ENCODE results near the gene FAM234A. TPM values are rescaled to one million over a fixed set of nuclear protein-coding genes. Genes with fewer than 3 reads are reported as not detected.

The FAM234A gene
- total and polyA plus RNA-seq, 2 donors (not counting 1 experiment from before 2014, with no cell fraction given): 64.8 to 68.5 TPM

DNA sequence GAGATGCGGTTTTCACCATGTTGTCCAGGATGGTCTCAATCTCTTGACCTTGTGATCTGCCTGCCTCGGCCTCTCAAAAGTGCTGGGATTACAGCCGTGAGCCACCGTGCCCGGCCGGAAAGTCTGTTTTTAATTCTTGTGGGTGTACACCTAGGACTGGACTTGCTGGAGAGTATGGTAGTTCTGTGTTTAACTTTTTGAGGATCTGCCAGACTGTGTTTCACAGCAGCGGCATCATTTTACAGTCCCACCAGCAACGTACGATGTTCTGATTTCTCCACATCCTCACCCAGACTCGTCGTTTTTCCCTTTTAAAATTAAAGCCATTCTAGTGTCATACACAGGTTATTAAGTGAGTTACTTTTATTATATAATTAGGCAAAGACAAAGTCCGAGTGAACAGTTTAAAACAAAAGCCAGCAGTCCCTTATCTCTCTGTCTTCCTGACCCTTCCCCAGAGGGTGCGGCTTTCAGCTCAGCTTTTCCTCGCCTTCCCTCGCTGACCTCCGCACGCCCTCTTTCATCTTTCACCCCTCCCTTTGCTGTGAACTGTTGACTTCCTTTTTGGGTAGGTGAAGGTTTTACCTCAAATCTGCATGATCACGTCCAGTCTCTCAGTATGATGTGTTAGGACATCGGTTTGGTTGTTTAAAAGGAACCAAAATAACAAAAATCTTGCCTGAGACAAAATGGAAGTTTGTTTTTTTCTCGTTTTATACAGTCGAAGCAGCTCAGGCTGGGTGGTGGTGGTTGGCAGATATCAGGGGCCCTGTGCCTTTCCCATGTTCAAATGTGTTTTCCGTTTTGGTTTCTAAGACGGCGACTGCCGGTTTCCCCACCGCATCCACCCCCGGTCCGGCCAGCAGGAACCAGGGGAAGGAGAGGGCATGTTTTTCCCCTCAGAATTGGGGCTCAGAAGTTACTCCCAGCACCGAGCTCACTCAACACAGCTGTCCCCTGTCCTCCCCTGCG lies 18.0 kb downstream of the FAM234A start:
- no peaks in the 10 kb centered on the region for H3K79me2 ChIP-seq (ENCODE audit: control insufficient read depth, insufficient read depth, low read length)
- no peaks in the 10 kb centered on the region for H3K4me1 ChIP-seq (ENCODE audit: control insufficient read depth, extremely low read depth, insufficient read depth, low read length)
- no peak overlapping the region for H3K9ac ChIP-seq (ENCODE audit: insufficient read depth, low read length)
- H3K4me3 ChIP-seq (replicated peaks in 1 of 4; ENCODE audit: control extremely low read depth in 1 of 4, insufficient read depth in 1 of 4, low read depth in 3 of 4, low read length in 4 of 4): no peak overlapping the region
- H3K36me3 ChIP-seq (ENCODE audit: control insufficient read depth, insufficient read depth, low read length): peaks cover 2% of the 10 kb centered on the region
- no peak for TF ChIP-seq EZH2 (IDR thresholded peaks at IDR 0.05; ENCODE audit: low read length, missing control alignments)
- TF ChIP-seq, protein P1, sequence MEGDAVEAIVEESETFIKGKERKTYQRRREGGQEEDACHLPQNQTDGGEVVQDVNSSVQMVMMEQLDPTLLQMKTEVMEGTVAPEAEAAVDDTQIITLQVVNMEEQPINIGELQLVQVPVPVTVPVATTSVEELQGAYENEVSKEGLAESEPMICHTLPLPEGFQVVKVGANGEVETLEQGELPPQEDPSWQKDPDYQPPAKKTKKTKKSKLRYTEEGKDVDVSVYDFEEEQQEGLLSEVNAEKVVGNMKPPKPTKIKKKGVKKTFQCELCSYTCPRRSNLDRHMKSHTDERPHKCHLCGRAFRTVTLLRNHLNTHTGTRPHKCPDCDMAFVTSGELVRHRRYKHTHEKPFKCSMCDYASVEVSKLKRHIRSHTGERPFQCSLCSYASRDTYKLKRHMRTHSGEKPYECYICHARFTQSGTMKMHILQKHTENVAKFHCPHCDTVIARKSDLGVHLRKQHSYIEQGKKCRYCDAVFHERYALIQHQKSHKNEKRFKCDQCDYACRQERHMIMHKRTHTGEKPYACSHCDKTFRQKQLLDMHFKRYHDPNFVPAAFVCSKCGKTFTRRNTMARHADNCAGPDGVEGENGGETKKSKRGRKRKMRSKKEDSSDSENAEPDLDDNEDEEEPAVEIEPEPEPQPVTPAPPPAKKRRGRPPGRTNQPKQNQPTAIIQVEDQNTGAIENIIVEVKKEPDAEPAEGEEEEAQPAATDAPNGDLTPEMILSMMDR (conservative IDR thresholded peaks at IDR 0.05 in 1 of 2, IDR thresholded peaks at IDR 0.05 in 1 of 2; ENCODE audit: low read depth in 1 of 2, low read length in 2 of 2): no peak
- H3K4me2 ChIP-seq (ENCODE audit: extremely low read depth, insufficient read depth, low read length): no peak overlapping the region
- H4K20me1 ChIP-seq (ENCODE audit: control insufficient read depth, extremely low read depth, insufficient read depth, low read length): no peaks in the 10 kb centered on the region
- H3K27me3 ChIP-seq (ENCODE audit: control insufficient read depth, insufficient read depth, low read length): no peaks in the 10 kb centered on the region
- H2AFZ ChIP-seq (ENCODE audit: low read length): no peak overlapping the region
- DNase-seq (ENCODE audit: low read depth in 2 of 2): no peak
- no peak overlapping the region for H3K27ac ChIP-seq (ENCODE audit: insufficient read depth, low read length)
- no peaks in the 10 kb centered on the region for H3K9me3 ChIP-seq (ENCODE audit: control insufficient read depth, insufficient read depth, low read depth, low read length)

DNA sequence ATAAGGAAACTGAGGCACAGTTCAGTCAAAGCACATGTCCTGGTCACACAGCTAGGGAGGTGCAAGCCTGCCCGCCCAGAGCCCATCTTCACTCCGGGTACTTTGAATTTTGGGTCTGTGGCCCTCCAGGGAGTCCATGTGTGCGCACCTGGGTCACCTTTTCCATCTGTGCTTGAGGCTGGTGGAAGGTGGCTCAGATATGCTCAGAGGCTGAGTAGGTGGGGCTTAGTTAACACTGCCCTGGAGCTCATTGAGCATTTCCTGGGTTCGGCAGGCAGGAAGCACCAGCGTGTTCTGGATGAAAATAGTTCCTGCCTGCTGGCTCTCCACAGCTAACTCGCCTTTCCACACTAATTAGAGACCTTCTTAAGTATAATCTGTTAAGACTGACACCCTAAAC lies 19.2 kb downstream of the FAM234A start:
- Histone ChIP-seq H3K27me3 (ENCODE audit: control insufficient read depth, insufficient read depth, low read length) (no peaks in the 10 kb centered on the region), H3K36me3 (ENCODE audit: control insufficient read depth, insufficient read depth, low read length) (peaks cover 2% of the 10 kb centered on the region), H3K79me2 (ENCODE audit: control insufficient read depth, insufficient read depth, low read length) (no peaks in the 10 kb centered on the region), H3K9me3 (ENCODE audit: control insufficient read depth, insufficient read depth, low read depth, low read length) (no peaks in the 10 kb centered on the region), H2AFZ (ENCODE audit: low read length) (no peak overlapping the region), H3K9ac (ENCODE audit: insufficient read depth, low read length) (no peak overlapping the region), H3K4me3 (replicated peaks in 1 of 4; ENCODE audit: control extremely low read depth in 1 of 4, insufficient read depth in 1 of 4, low read depth in 3 of 4, low read length in 4 of 4) (no peak overlapping the region), H4K20me1 (ENCODE audit: control insufficient read depth, extremely low read depth, insufficient read depth, low read length) (no peaks in the 10 kb centered on the region), H3K4me2 (ENCODE audit: extremely low read depth, insufficient read depth, low read length) (no peak overlapping the region), H3K27ac (ENCODE audit: insufficient read depth, low read length) (no peak overlapping the region), H3K4me1 (ENCODE audit: control insufficient read depth, extremely low read depth, insufficient read depth, low read length) (no peaks in the 10 kb centered on the region)
- DNase-seq (ENCODE audit: low read depth in 2 of 2): no peak
- TF ChIP-seq, protein P1 (conservative IDR thresholded peaks at IDR 0.05 in 1 of 2, IDR thresholded peaks at IDR 0.05 in 1 of 2; ENCODE audit: low read depth in 1 of 2, low read length in 2 of 2): no peak
- TF ChIP-seq EZH2 (IDR thresholded peaks at IDR 0.05; ENCODE audit: low read length, missing control alignments): no peak

DNA sequence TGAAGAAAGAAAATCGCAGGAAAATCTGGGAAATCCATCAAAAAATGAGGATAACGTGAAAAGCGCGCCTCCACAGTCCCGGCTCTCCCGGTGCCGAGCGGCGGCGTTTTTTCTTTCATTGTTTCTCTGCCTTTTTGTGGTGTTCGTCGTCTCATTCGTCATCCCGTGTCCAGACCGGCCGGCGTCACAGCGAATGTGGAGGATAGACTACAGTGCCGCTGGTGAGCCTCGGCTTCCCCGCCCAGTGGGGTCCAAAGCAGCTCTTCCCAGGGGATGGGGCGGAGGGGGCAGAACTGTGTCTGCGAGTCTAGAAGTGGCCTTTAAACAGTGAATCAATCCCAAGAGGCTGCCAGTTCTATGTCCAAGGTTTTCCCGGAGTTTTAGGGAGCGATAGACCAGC lies 19.8 kb downstream of the FAM234A start:
- Histone ChIP-seq H3K9ac (ENCODE audit: insufficient read depth, low read length) (no peak overlapping the region), H3K4me3 (replicated peaks in 1 of 4; ENCODE audit: control extremely low read depth in 1 of 4, insufficient read depth in 1 of 4, low read depth in 3 of 4, low read length in 4 of 4) (no peak overlapping the region), H3K27me3 (ENCODE audit: control insufficient read depth, insufficient read depth, low read length) (no peaks in the 10 kb centered on the region), H4K20me1 (ENCODE audit: control insufficient read depth, extremely low read depth, insufficient read depth, low read length) (no peaks in the 10 kb centered on the region), H3K36me3 (ENCODE audit: control insufficient read depth, insufficient read depth, low read length) (peaks cover 2% of the 10 kb centered on the region), H3K4me2 (ENCODE audit: extremely low read depth, insufficient read depth, low read length) (no peak overlapping the region), H2AFZ (ENCODE audit: low read length) (no peak overlapping the region), H3K27ac (ENCODE audit: insufficient read depth, low read length) (no peak overlapping the region), H3K4me1 (ENCODE audit: control insufficient read depth, extremely low read depth, insufficient read depth, low read length) (no peaks in the 10 kb centered on the region), H3K9me3 (ENCODE audit: control insufficient read depth, insufficient read depth, low read depth, low read length) (no peaks in the 10 kb centered on the region), H3K79me2 (ENCODE audit: control insufficient read depth, insufficient read depth, low read length) (no peaks in the 10 kb centered on the region)
- TF ChIP-seq, protein P1 (conservative IDR thresholded peaks at IDR 0.05 in 1 of 2, IDR thresholded peaks at IDR 0.05 in 1 of 2; ENCODE audit: low read depth in 1 of 2, low read length in 2 of 2): no peak
- TF ChIP-seq EZH2 (IDR thresholded peaks at IDR 0.05; ENCODE audit: low read length, missing control alignments): no peak
- DNase-seq (ENCODE audit: low read depth in 2 of 2): no peak
